Neural cell (in vitro differentiated cells): ENCODE measurements around the gene CSDE1. TPM values are rescaled to one million over a fixed set of nuclear protein-coding genes. Genes with fewer than 3 reads are reported as not detected.

ENCODE experiments used
- H2AFZ ChIP-seq: fragments of 200-600, 300-800 bp; sonication (generic), shearing (Covaris generic); 2 replicates; pipeline ENCODE4 v1.6.0; 2014; ENCODE audit warnings: low read depth, mild to moderate bottlenecking, antibody characterized with exemption, low read length, moderate library complexity
- H3F3A ChIP-seq: fragments of 200-600 bp; shearing (Covaris generic); 2 replicates; pipeline ENCODE4 v1.6.1; 2016; ENCODE audit warnings: mild to moderate bottlenecking, moderate library complexity, mixed read lengths, antibody characterized with exemption, low read length; ENCODE audit not compliant: insufficient read depth, poor library complexity, severe bottlenecking
- H3K27ac ChIP-seq: fragments of 200-600, 300-800 bp; sonication (generic), shearing (Covaris generic); 2 replicates; pipeline ENCODE4 v1.5.1; 2014; ENCODE audit warnings: mild to moderate bottlenecking, low read length, moderate library complexity
- H3K27me3 ChIP-seq: fragments of 300-800, 200-600 bp; sonication (generic), shearing (Covaris generic); 2 replicates; pipeline ENCODE4 v1.6.0; 2014; ENCODE audit warnings: mild to moderate bottlenecking, low read depth, low read length, moderate library complexity; ENCODE audit not compliant: insufficient read depth
- H3K36me3 ChIP-seq: fragments of 300-800, 200-600 bp; sonication (generic), shearing (Covaris generic); 2 replicates; pipeline ENCODE4 v1.5.1; 2014; ENCODE audit warnings: mild to moderate bottlenecking, antibody characterized with exemption, low read length, moderate library complexity; ENCODE audit not compliant: insufficient read depth
- H3K4me2 ChIP-seq: fragments of 300-800, 200-600 bp; sonication (generic), shearing (Covaris generic); 2 replicates; pipeline ENCODE4 v1.6.0; 2014; ENCODE audit warnings: mild to moderate bottlenecking, low read length
- H3K4me3 ChIP-seq: fragments of 300-800, 200-600 bp; sonication (generic), shearing (Covaris generic); 2 replicates; pipeline ENCODE4 v1.5.1; 2014; ENCODE audit warnings: mild to moderate bottlenecking, low read length, moderate library complexity
- H3K79me2 ChIP-seq: fragments of 200-600 bp; shearing (Covaris generic); replicated peaks from 2 replicates; pipeline ENCODE4 v1.6.0; 2014; ENCODE audit warnings: mild to moderate bottlenecking, low read length, moderate library complexity; ENCODE audit not compliant: insufficient read depth
- H3K9ac ChIP-seq: fragments of 300-800, 200-600 bp; sonication (generic), shearing (Covaris generic); 2 replicates; pipeline ENCODE4 v1.6.1; 2016; ENCODE audit warnings: mild to moderate bottlenecking, low read length, mixed read lengths
- H3K9me2 ChIP-seq: fragments of 200-600 bp; shearing (Covaris generic); 2 replicates; pipeline ENCODE4 v1.6.1; 2016; ENCODE audit warnings: mild to moderate bottlenecking, low read length, mixed read lengths; ENCODE audit not compliant: insufficient read depth
- H3K9me3 ChIP-seq: fragments of 200-600, 300-800 bp; sonication (generic), shearing (Covaris generic); 2 replicates; pipeline ENCODE4 v1.6.1; 2016; ENCODE audit warnings: mild to moderate bottlenecking, mixed run types, low read length, moderate library complexity, mixed read lengths
- H4K20me1 ChIP-seq: fragments of 200-600 bp; shearing (Covaris generic); 2 replicates; pipeline ENCODE4 v1.6.1; 2016; ENCODE audit warnings: mild to moderate bottlenecking, mixed run types; ENCODE audit not compliant: insufficient read depth
- CTCF ChIP-seq: fragments of 450-650 bp; IDR thresholded peaks from 2 replicates; pipeline ENCODE4 v1.5.1; 2014; ENCODE audit warnings: antibody characterized with exemption, mild to moderate bottlenecking, moderate library complexity; ENCODE audit not compliant: poor library complexity, severe bottlenecking
- EP300 ChIP-seq: fragments of 450-650 bp; conservative IDR thresholded peaks from 2 replicates; pipeline ENCODE4 v1.6.1; 2014; ENCODE audit warnings: antibody characterized with exemption, mild to moderate bottlenecking, moderate library complexity; ENCODE audit not compliant: poor library complexity, severe bottlenecking
- EZH2 ChIP-seq: fragments of 200-600, 300-800 bp; shearing (Covaris generic), sonication (generic); IDR thresholded peaks from 2 replicates; pipeline ENCODE4 v1.6.1; 2014; ENCODE audit warnings: antibody characterized with exemption, low read length, borderline replicate concordance, mild to moderate bottlenecking; ENCODE audit not compliant: insufficient read depth, poor library complexity, severe bottlenecking
- MXI1 ChIP-seq: fragments of 450-650 bp; conservative IDR thresholded peaks from 2 replicates; pipeline ENCODE4 v1.6.1; 2014; ENCODE audit warnings: antibody characterized with exemption, mild to moderate bottlenecking; ENCODE audit not compliant: poor library complexity, severe bottlenecking
- POLR2AphosphoS5 ChIP-seq: IDR thresholded peaks from 2 replicates; pipeline ENCODE4 v1.6.1; 2012
- RAD21 ChIP-seq: fragments of 450-650 bp; conservative IDR thresholded peaks from 2 replicates; pipeline ENCODE4 v1.6.1; 2014; ENCODE audit warnings: antibody characterized with exemption, mild to moderate bottlenecking, moderate library complexity
- REST ChIP-seq: IDR thresholded peaks from 2 replicates; pipeline ENCODE4 v1.6.1; 2012; ENCODE audit warnings: borderline replicate concordance
- SMC3 ChIP-seq: fragments of 450-650 bp; conservative IDR thresholded peaks from 2 replicates; pipeline ENCODE4 v1.6.1; 2014; ENCODE audit warnings: antibody characterized with exemption, mild to moderate bottlenecking, moderate library complexity; ENCODE audit not compliant: poor library complexity
- TAF1 ChIP-seq: IDR thresholded peaks from 2 replicates; pipeline ENCODE4 v1.6.1; 2012; ENCODE audit warnings: low read depth
- polyA plus RNA-seq: library from polyadenylated mRNA; depleted of rRNA; stranded (reverse); fragments of >200 nt; gene quantifications from 2 replicates; pipeline ENCODE4 v1.2.3, GENCODE V29; 2014

Gene CSDE1
- polyA plus RNA-seq, 1 donor from 2014 or later, result 424 TPM

DNA sequence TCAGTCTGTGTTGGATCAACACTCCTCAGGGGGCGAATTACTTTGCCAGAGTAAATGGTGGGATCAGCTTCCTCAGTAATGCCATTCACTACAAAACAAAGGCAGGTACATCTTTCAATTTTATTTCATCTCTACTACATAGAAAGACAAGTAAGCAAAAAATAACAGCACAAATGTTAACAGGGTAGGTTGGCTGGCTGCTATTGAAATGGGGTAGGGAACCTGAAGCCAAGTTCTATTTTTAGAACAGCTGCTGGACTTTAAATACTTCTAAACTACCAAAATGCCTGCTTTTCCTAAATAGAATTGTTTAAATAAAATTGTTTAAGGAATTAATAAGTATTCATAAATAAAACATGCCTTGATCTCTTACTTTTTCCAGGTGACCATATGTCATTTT lies 33.9 kb downstream of the CSDE1 start:
- Histone ChIP-seq H3K36me3 (peaks cover 18% of the 10 kb centered on the region), H3K27me3 (no peaks in the 10 kb centered on the region), H4K20me1 (no peaks in the 10 kb centered on the region), H3F3A (no peaks in the 10 kb centered on the region), H3K9me3 (no peaks in the 10 kb centered on the region), H3K4me2 (no peak overlapping the region), H3K27ac (no peak overlapping the region), H3K9ac (no peak overlapping the region), H3K79me2 (peaks cover 4% of the 10 kb centered on the region), H3K9me2 (no peaks in the 10 kb centered on the region), H2AFZ (no peak overlapping the region), H3K4me3 (no peak overlapping the region)
- TF ChIP-seq TAF1 (no peak), CTCF (no peak), MXI1 (no peak), POLR2AphosphoS5 (no peak), REST (no peak), EZH2 (no peak), SMC3 (no peak), EP300 (no peak), RAD21 (no peak)

DNA sequence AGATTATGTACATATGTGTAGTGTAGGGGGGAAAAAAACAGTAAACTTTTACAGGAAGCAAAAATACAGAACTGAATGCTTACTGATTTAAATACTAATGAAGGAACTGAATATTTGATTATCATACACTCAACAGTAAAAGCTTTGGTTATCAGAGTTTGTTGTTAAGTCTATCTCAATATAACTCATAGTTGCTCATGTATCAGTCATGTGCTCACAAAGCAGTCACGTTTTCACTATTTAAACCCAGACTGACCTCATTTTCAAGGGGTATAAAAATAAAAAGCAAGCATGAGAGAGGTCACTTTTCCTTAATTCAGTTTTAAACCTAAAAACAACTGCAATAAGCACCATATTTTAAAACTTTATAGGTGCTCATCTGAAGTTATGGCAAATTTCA lies 34.3 kb downstream of the CSDE1 start:
- TF ChIP-seq POLR2AphosphoS5, result no peak
- no peak for TF ChIP-seq EP300
- H3K4me3 ChIP-seq, result no peak overlapping the region

DNA sequence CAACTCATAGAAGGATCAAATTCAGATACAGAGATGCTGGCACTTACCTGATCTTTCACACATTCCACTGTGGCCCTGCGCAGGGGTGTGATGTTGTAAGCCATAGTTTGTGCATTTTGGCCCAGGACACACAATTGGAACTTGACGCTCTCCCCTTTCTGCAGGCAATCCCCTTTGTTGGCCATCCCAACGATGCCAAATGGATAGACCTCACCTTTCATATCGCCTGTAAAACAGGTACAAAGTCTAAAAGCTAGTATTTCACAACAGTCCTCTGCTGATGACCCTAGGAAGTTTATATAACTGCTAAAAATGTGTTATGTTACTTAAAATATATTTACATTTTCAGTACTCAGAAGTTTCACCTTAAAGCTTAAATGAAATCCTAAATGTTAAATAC lies 37.3 kb downstream of the CSDE1 start:
- H3F3A ChIP-seq, result no peaks in the 10 kb centered on the region
- peaks cover 22% of the 10 kb centered on the region for H3K36me3 ChIP-seq
- no peaks in the 10 kb centered on the region for H4K20me1 ChIP-seq
- H2AFZ ChIP-seq, result no peak overlapping the region
- no peaks in the 10 kb centered on the region for H3K27me3 ChIP-seq
- no peak overlapping the region for H3K9ac ChIP-seq
- no peak overlapping the region for H3K4me2 ChIP-seq
- no peaks in the 10 kb centered on the region for H3K9me3 ChIP-seq
- H3K4me3 ChIP-seq, result no peak overlapping the region
- H3K79me2 ChIP-seq, result peaks cover 11% of the 10 kb centered on the region
- no peaks in the 10 kb centered on the region for H3K9me2 ChIP-seq
- TF ChIP-seq REST (no peak), RAD21 (no peak), TAF1 (no peak), POLR2AphosphoS5 (no peak), CTCF (no peak), EP300 (no peak), SMC3 (no peak), MXI1 (no peak), EZH2 (no peak)
- no peak overlapping the region for H3K27ac ChIP-seq

More for the DNA sequence above, 34.3 kb downstream of the CSDE1 start:
- Histone ChIP-seq H3F3A (no peaks in the 10 kb centered on the region), H3K9ac (no peak overlapping the region), H3K4me2 (no peak overlapping the region), H3K9me3 (no peaks in the 10 kb centered on the region), H2AFZ (no peak overlapping the region), H3K27ac (no peak overlapping the region), H3K79me2 (peaks cover 4% of the 10 kb centered on the region), H3K9me2 (no peaks in the 10 kb centered on the region), H3K36me3 (peaks cover 23% of the 10 kb centered on the region), H4K20me1 (no peaks in the 10 kb centered on the region), H3K27me3 (no peaks in the 10 kb centered on the region)
